Stomach smooth muscle (tissue), 2 donors: ENCODE measurements around the gene GNMT.
"Not testable (repeated sequence)": the region's sequence is repeated elsewhere in the genome, so short reads cannot be mapped to it uniquely, and the experiment has no call there.

Experiments
- H3K27ac ChIP-seq: one replicate; pipeline ENCODE4 v1.7.0; 2013; ENCODE audit warnings: mild to moderate bottlenecking, low read length, inconsistent platforms
- H3K27me3 ChIP-seq, 2 donors: one replicate each; pipeline ENCODE4 v1.7.0; 2013; ENCODE audit warnings: low read length in 2 of 2; ENCODE audit not compliant: insufficient read depth in 2 of 2, control insufficient read depth in 1 of 2
- H3K36me3 ChIP-seq, 2 donors: one replicate each; pipeline ENCODE4 v1.7.0; 2013; ENCODE audit warnings: low read length in 2 of 2; ENCODE audit not compliant: control insufficient read depth in 2 of 2, insufficient read depth in 2 of 2
- H3K4me1 ChIP-seq: one replicate; pipeline ENCODE4 v1.7.0; 2013; ENCODE audit warnings: low read length; ENCODE audit not compliant: control insufficient read depth, insufficient read depth
- H3K4me3 ChIP-seq, 2 donors: one replicate each; pipeline ENCODE4 v1.7.0; 2013; ENCODE audit warnings: low read length in 2 of 2
- H3K9ac ChIP-seq, 2 donors: one replicate each; pipeline ENCODE4 v1.7.0; 2013; ENCODE audit warnings: low read length in 2 of 2, mild to moderate bottlenecking in 1 of 2
- H3K9me3 ChIP-seq, 2 donors: one replicate each; pipeline ENCODE4 v1.7.0; 2013; ENCODE audit warnings: low read length in 2 of 2; ENCODE audit not compliant: control insufficient read depth in 2 of 2
- donor health status: healthy.
- donor health status: Pancreatic carcinoma.

The GNMT gene

GRCh38 chr6:42941356-42941755 lies 19.2 kb upstream of the GNMT start:
- not testable (repeated sequence) for H3K4me3 ChIP-seq, H3K9ac ChIP-seq, H3K9me3 ChIP-seq, H3K27ac ChIP-seq, H3K27me3 ChIP-seq, H3K4me1 ChIP-seq
- peaks cover 34 to 35% of the 10 kb centered on the region in 2 donors for H3K36me3 ChIP-seq

GRCh38 chr6:42942444-42942843 lies 18.1 kb upstream of the GNMT start:
- Histone ChIP-seq H3K9me3 (no peaks in the 10 kb centered on the region), H3K27ac (no peak overlapping the region), H3K4me1 (no peaks in the 10 kb centered on the region), H3K9ac (no peak overlapping the region), H3K36me3 (peaks cover 25 to 31% of the 10 kb centered on the region in 2 donors), H3K4me3 (no peak overlapping the region), H3K27me3 (no peaks in the 10 kb centered on the region)

- no peak overlapping the region for H3K9ac ChIP-seq
- no peak overlapping the region for H3K27ac ChIP-seq
- no peaks in the 10 kb centered on the region for H3K4me1 ChIP-seq
- no peak overlapping the region for H3K4me3 ChIP-seq
- H3K27me3 ChIP-seq: no peaks in the 10 kb centered on the region
- no peaks in the 10 kb centered on the region for H3K9me3 ChIP-seq
- peaks cover 0 to 4% of the 10 kb centered on the region in 2 donors for H3K36me3 ChIP-seq
These were observed 12.6 kb upstream of the GNMT start for GRCh38 chr6:42947950-42948349.

GRCh38 chr6:42952389-42952788 lies 8.2 kb upstream of the GNMT start:
- no peak overlapping the region for H3K4me3 ChIP-seq
- H3K36me3 ChIP-seq: no peaks in the 10 kb centered on the region
- no peak overlapping the region for H3K9ac ChIP-seq
- H3K9me3 ChIP-seq: no peaks in the 10 kb centered on the region
- no peaks in the 10 kb centered on the region for H3K4me1 ChIP-seq
- H3K27me3 ChIP-seq: no peaks in the 10 kb centered on the region
- H3K27ac ChIP-seq: no peak overlapping the region

- H3K27me3 ChIP-seq, H3K4me3 ChIP-seq, H3K4me1 ChIP-seq, H3K9ac ChIP-seq, H3K36me3 ChIP-seq, H3K9me3 ChIP-seq, H3K27ac ChIP-seq: not testable (repeated sequence)
These were observed 6.1 kb upstream of the GNMT start for GRCh38 chr6:42954405-42954804.

GRCh38 chr6:42958125-42958524 lies 2.4 kb upstream of the GNMT start:
- H3K4me1 ChIP-seq: peaks cover 13% of the 10 kb centered on the region
- H3K27ac ChIP-seq: no peak overlapping the region
- no peaks in the 10 kb centered on the region for H3K27me3 ChIP-seq

GRCh38 chr6:42959917-42960242 lies 674 bp upstream of the GNMT start:
- Histone ChIP-seq H3K9ac (no peak overlapping the region), H3K27ac (no peak overlapping the region), H3K4me3 (peak overlapping the region; percentile 62 to 76)

More at GRCh38 chr6:42958125-42958524, 2.4 kb upstream of the GNMT start:
- Histone ChIP-seq H3K9me3 (no peaks in the 10 kb centered on the region), H3K9ac (no peak overlapping the region), H3K36me3 (peaks cover 0 to 3% of the 10 kb centered on the region in 2 donors), H3K4me3 (no peak overlapping the region)

GRCh38 chr6:42961020-42961470 lies 491 bp downstream of the GNMT start:
- no peaks in the 10 kb centered on the region for H3K9me3 ChIP-seq
- H3K4me3 ChIP-seq: peak overlapping the region; percentile 62 to 76
- no peaks in the 10 kb centered on the region for H3K27me3 ChIP-seq
- no peak overlapping the region for H3K9ac ChIP-seq
- peaks cover 10 to 13% of the 10 kb centered on the region in 2 donors for H3K36me3 ChIP-seq
- H3K27ac ChIP-seq: no peak overlapping the region
- H3K4me1 ChIP-seq: peaks cover 16% of the 10 kb centered on the region

More at GRCh38 chr6:42959917-42960242, 674 bp upstream of the GNMT start:
- Histone ChIP-seq H3K9me3 (no peaks in the 10 kb centered on the region), H3K36me3 (peaks cover 5 to 8% of the 10 kb centered on the region in 2 donors), H3K27me3 (no peaks in the 10 kb centered on the region), H3K4me1 (peaks cover 16% of the 10 kb centered on the region)

- Histone ChIP-seq H3K27me3 (no peaks in the 10 kb centered on the region), H3K4me3 (no peak overlapping the region), H3K4me1 (peaks cover 16% of the 10 kb centered on the region), H3K27ac (no peak overlapping the region), H3K36me3 (peaks cover 11 to 20% of the 10 kb centered on the region in 2 donors), H3K9me3 (no peaks in the 10 kb centered on the region), H3K9ac (no peak overlapping the region)
These were observed 1.5 kb downstream of the GNMT start for GRCh38 chr6:42962096-42962495.

GRCh38 chr6:42962502-42963178 lies 2.1 kb downstream of the GNMT start:
- Histone ChIP-seq H3K9me3 (no peaks in the 10 kb centered on the region), H3K36me3 (peaks cover 15 to 25% of the 10 kb centered on the region in 2 donors), H3K27ac (no peak overlapping the region), H3K9ac (no peak overlapping the region), H3K27me3 (no peaks in the 10 kb centered on the region), H3K4me1 (peaks cover 16% of the 10 kb centered on the region), H3K4me3 (no peak overlapping the region)

GRCh38 chr6:42963179-42963854 lies 2.8 kb downstream of the GNMT start:
- Histone ChIP-seq H3K36me3 (peaks cover 15 to 26% of the 10 kb centered on the region in 2 donors), H3K4me3 (no peak overlapping the region), H3K9ac (no peak overlapping the region), H3K27me3 (no peaks in the 10 kb centered on the region), H3K9me3 (no peaks in the 10 kb centered on the region), H3K27ac (no peak overlapping the region), H3K4me1 (peaks cover 16% of the 10 kb centered on the region)
